SK-N-SH treated with all-trans-retinoic acid at 6 μM for 48 hours (cell line): ENCODE measurements around the gene ANKRD39.

ENCODE experiments used
- ATAC-seq: fragments of 200-7000 bp; cut with Tn5 transposase; 3 replicates; pipeline ENCODE4 v1.9.1; 2020; ENCODE audit warnings: mild to moderate bottlenecking, moderate library complexity
- ARNTL ChIP-seq: fragments of 450-650 bp; formaldehyde crosslinking; IDR thresholded peaks from 2 replicates; pipeline ENCODE4 v1.5.0; 2020; ENCODE audit warnings: low read depth, mild to moderate bottlenecking, moderate library complexity, borderline replicate concordance
- BACH2 ChIP-seq: fragments of 250-450 bp; sonication (Bioruptor Pico); IDR thresholded peaks from 2 replicates; pipeline ENCODE4 v1.9.0; 2021; ENCODE audit warnings: mild to moderate bottlenecking, borderline replicate concordance
- CREB5 ChIP-seq: fragments of 250-450 bp; sonication (Bioruptor Pico); IDR thresholded peaks from 2 replicates; pipeline ENCODE4 v1.5.1; 2020; ENCODE audit warnings: low read depth, mild to moderate bottlenecking, moderate library complexity
- CSDC2 ChIP-seq: fragments of 250-450 bp; sonication (Bioruptor Pico); IDR thresholded peaks from 2 replicates; pipeline ENCODE4 v1.5.0; 2020; ENCODE audit warnings: mild to moderate bottlenecking, moderate library complexity
- GLIS3 ChIP-seq: fragments of 250-450 bp; sonication (Bioruptor Pico); IDR thresholded peaks from 2 replicates; pipeline ENCODE4 v1.5.0; 2020; ENCODE audit warnings: mild to moderate bottlenecking, moderate library complexity
- ISL1 ChIP-seq: fragments of 250-450 bp; sonication (Bioruptor Pico); IDR thresholded peaks from 2 replicates; pipeline ENCODE4 v2.1.2; 2022; ENCODE audit warnings: mild to moderate bottlenecking, moderate library complexity
- PATZ1 ChIP-seq: fragments of 250-450 bp; sonication (Bioruptor Pico); IDR thresholded peaks from 2 replicates; pipeline ENCODE4 v1.8.0; 2020; ENCODE audit warnings: mild to moderate bottlenecking, moderate library complexity, borderline replicate concordance
- POU6F1 ChIP-seq: fragments of 250-450 bp; sonication (Bioruptor Pico); IDR thresholded peaks from 2 replicates; pipeline ENCODE4 v1.8.0; 2021; ENCODE audit warnings: low read depth, mild to moderate bottlenecking, moderate library complexity, borderline replicate concordance
- PPARA ChIP-seq: fragments of 250-450 bp; sonication (Bioruptor Pico); IDR thresholded peaks from 2 replicates; pipeline ENCODE4 v1.5.0; 2020; ENCODE audit warnings: mild to moderate bottlenecking, borderline replicate concordance
- SNAI2 ChIP-seq: fragments of 250-450 bp; sonication (Bioruptor Pico); IDR thresholded peaks from 2 replicates; pipeline ENCODE4 v1.5.0; 2020; ENCODE audit warnings: mild to moderate bottlenecking, moderate library complexity
- TCF4 ChIP-seq: fragments of 250-450 bp; sonication (Bioruptor Pico); IDR thresholded peaks from 2 replicates; pipeline ENCODE4 v1.8.0; 2021; ENCODE audit warnings: mild to moderate bottlenecking, moderate library complexity, borderline replicate concordance
- TOX ChIP-seq: fragments of 250-450 bp; sonication (Bioruptor Pico); IDR thresholded peaks from 2 replicates; pipeline ENCODE4 v1.8.0; 2021; ENCODE audit warnings: mild to moderate bottlenecking, moderate library complexity, borderline replicate concordance
- TSHZ2 ChIP-seq: fragments of 250-450 bp; sonication (Bioruptor Pico); IDR thresholded peaks from 2 replicates; pipeline ENCODE4 v1.5.0; 2020; ENCODE audit warnings: mild to moderate bottlenecking, moderate library complexity
- ZC3H10 ChIP-seq: fragments of 250-450 bp; sonication (Bioruptor Pico); IDR thresholded peaks from 2 replicates; pipeline ENCODE4 v1.5.1; 2021; ENCODE audit warnings: mild to moderate bottlenecking, moderate library complexity
- ZFP3 ChIP-seq: fragments of 250-450 bp; sonication (Bioruptor Pico); IDR thresholded peaks from 2 replicates; pipeline ENCODE4 v1.5.0; 2020; ENCODE audit warnings: mild to moderate bottlenecking, moderate library complexity
- ZFP30 ChIP-seq: fragments of 450-650 bp; formaldehyde crosslinking; IDR thresholded peaks from 2 replicates; pipeline ENCODE4 v1.5.0; 2022; ENCODE audit warnings: mild to moderate bottlenecking, moderate library complexity
- ZNF565 ChIP-seq: fragments of 450-650 bp; formaldehyde crosslinking; conservative IDR thresholded peaks from 2 replicates; pipeline ENCODE4 v1.5.0; 2020; ENCODE audit warnings: low read depth, mild to moderate bottlenecking, moderate library complexity

The ANKRD39 gene

GRCh38 chr2:96859681-96860064, 1.9 kb upstream of the ANKRD39 start:
- no peak for TF ChIP-seq POU6F1 (CRISPR knock-in tag)
- no peak for TF ChIP-seq TSHZ2 (CRISPR knock-in tag)
- no peak for TF ChIP-seq ZNF565 (CRISPR knock-in tag)
- no peak for TF ChIP-seq ARNTL (CRISPR knock-in tag)
- TF ChIP-seq CSDC2 (CRISPR knock-in tag) = no peak
- no peak for TF ChIP-seq PATZ1
- TF ChIP-seq BACH2 = no peak
- TF ChIP-seq ZFP3 (CRISPR knock-in tag) = no peak
- no peak for TF ChIP-seq ISL1 (CRISPR knock-in tag)
- TF ChIP-seq SNAI2 (CRISPR knock-in tag) = no peak
- no peak for TF ChIP-seq ZC3H10 (CRISPR knock-in tag)
- no peak for TF ChIP-seq TCF4 (CRISPR knock-in tag)
- no peak for TF ChIP-seq PPARA (CRISPR knock-in tag)
- no peak for TF ChIP-seq TOX
- no peak for TF ChIP-seq GLIS3 (CRISPR knock-in tag)
- ATAC-seq = no peak

- ATAC-seq = no peak
- peak; percentile 39; the same call in 1 of the 2 replicates for TF ChIP-seq CREB5 (CRISPR knock-in tag)
- no peak for TF ChIP-seq TCF4 (CRISPR knock-in tag)
Measured at GRCh38 chr2:96859099-96859649, 1.4 kb upstream of the ANKRD39 start.

- peak; percentile 7 for ATAC-seq
- TF ChIP-seq CSDC2 (CRISPR knock-in tag) = no peak
- TF ChIP-seq POU6F1 (CRISPR knock-in tag) = no peak
- TF ChIP-seq ZFP30 (CRISPR knock-in tag) = no peak
- no peak for TF ChIP-seq TSHZ2 (CRISPR knock-in tag)
- no peak for TF ChIP-seq SNAI2 (CRISPR knock-in tag)
- TF ChIP-seq CREB5 (CRISPR knock-in tag) = no peak
- no peak for TF ChIP-seq ZNF565 (CRISPR knock-in tag)
Measured at GRCh38 chr2:96856776-96857666, 795 bp downstream of the ANKRD39 start.
